ENCODE data around the gene NSD1. TPM values are rescaled to one million over a fixed set of nuclear protein-coding genes. Genes with fewer than 3 reads are reported as not detected.
A peak's percentile ranks its signal among the peaks of the same experiment; 100 is the strongest.

NSD1 gene
- total and polyA plus RNA-seq, 10 of the 15 experiments (the other 5 are each of a cell fraction or from before 2014, with no cell fraction given) = 7.0 to 57.9 (median 30.4) TPM

- POLR2A ChIA-PET = interaction anchor here (0.6 to 2.8 kb wide), 5 partner anchors 20 to 984 kb away, joined by 3 to 11 read pairs (median 4); no protein-coding TSS in a partner anchor
- peak overlapping the region; percentile 99 for H3K4me2 ChIP-seq (ENCODE audit: control insufficient read depth, insufficient read depth)
- no peak for ATAC-seq
- H4K20me1 ChIP-seq (ENCODE audit: control insufficient read depth, insufficient read depth) = no peaks in the 10 kb centered on the region
- H3K9ac ChIP-seq (ENCODE audit: control insufficient read depth, insufficient read depth, low read length) = peak overlapping the region; percentile 88
- CTCF ChIA-PET = interaction anchor here (0.6 to 2.0 kb wide), 4 partner anchors 9 to 252 kb away, joined by 3 to 5 read pairs (median 3); no protein-coding TSS in a partner anchor
- H3K36me3 ChIP-seq (ENCODE audit: control insufficient read depth in 2 of 2, insufficient read depth in 2 of 2, low read length in 1 of 2) = peaks cover 0 to 13% of the 10 kb centered on the region in 2 experiments; a peak in 1 of 4 replicates
- no peaks in the 10 kb centered on the region for H3K9me3 ChIP-seq (replicated peaks; ENCODE audit: control insufficient read depth, insufficient read depth, low read length)
- WGBS (ENCODE audit: insufficient coverage, insufficient replicate concordance, low lambda C conversion rate, missing lambda C conversion rate) = 9% methylated on average over 13 of the region's 13 CpGs
- SMC1A ChIA-PET (ENCODE audit: uncharacterized antibody, unreplicated experiment) = interaction anchor here (4.2 kb wide), 1 partner anchor 43 kb away, joined by 13 read pairs; no protein-coding TSS in a partner anchor
- BruUV-seq (replicated peaks) = no TSS peak
- peaks cover 18% of the 10 kb centered on the region for H3K4me1 ChIP-seq (ENCODE audit: control insufficient read depth, insufficient read depth, low read length)
- FAIRE-seq = no peak
- in situ Hi-C loops (cut with MboI) (no loop called here), intact Hi-C loops (cut with micrococcal nuclease; ENCODE audit: unreplicated experiment) (loop anchor here (5.0 kb wide), 1 partner anchor 168 kb away; the partner anchor contains the start of genes PRELID1 and RAB24)
- H3K79me2 ChIP-seq (ENCODE audit: control insufficient read depth, insufficient read depth, low read length) = peaks cover 50% of the 10 kb centered on the region
- peak overlapping the region; percentile 78 for H3K4me3 ChIP-seq
- H3K27ac ChIP-seq (ENCODE audit: control insufficient read depth, insufficient read depth) = peak overlapping the region; percentile 83
- RAD21 ChIA-PET (ENCODE audit: unreplicated experiment) = interaction anchor here (1.4 kb wide), 1 partner anchor 19 kb away, joined by 5 read pairs; no protein-coding TSS in a partner anchor
- no peaks in the 10 kb centered on the region for H3K27me3 ChIP-seq (replicated peaks in 1 of 2; ENCODE audit: control insufficient read depth in 2 of 2, insufficient read depth in 2 of 2, low read length in 1 of 2)
- DNase-seq (ENCODE audit: low read depth, low spot score) = no peak
- TF ChIP-seq IKZF1 (conservative IDR thresholded peaks at IDR 0.05) (no peak), RELB (IDR thresholded peaks at IDR 0.05; ENCODE audit: low read depth) (0 out of 2 replicates have a peak, but pooled peaks have one; percentile 26), YY1 (IDR thresholded peaks at IDR 0.05; ENCODE audit: low read depth, low read length) (peak; percentile 76; the same call in 1 of the 2 replicates)
- H2AFZ ChIP-seq (ENCODE audit: control insufficient read depth, low read depth, low read length) = peak overlapping the region; percentile 67
These were observed 1.2 kb downstream of the NSD1 start for GRCh38 chr5:177134697-177135225.
